ENCODE measurements around the gene ATP6V0D1.

The ATP6V0D1 gene

DNA sequence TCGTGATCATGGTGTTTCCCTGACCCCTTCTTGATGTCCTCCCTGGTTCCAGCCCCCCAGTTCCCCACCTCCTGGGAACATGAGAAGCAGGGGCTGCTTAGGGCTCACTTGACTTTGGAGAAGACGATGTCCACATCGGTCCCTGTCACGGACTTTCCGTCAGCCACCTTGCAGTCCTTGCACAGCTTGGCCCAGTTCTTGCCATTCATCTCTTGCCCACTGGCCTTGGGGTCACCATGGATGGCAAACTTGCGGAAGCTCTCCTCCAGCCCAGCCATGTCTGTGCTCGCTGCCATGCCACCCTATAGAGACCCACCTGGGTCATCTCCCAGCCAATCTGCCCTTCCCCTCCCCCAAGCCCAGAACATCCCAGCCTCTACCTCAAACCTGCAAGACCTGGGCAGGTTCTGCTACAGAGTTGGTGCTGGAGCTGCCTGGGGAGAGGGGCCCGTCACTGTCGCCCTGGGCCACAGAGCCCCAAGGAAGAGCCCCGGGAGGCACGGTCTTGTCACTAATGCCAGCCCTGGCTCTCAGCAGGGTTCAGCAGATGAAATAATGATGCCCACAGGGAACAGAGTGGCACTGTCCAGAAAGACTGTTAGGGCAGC lies 90.0 kb downstream of the ATP6V0D1 start:
- DNase-seq, result no peak

GRCh38 chr16:67389911-67390815 lies 90.8 kb downstream of the ATP6V0D1 start:
- no peak for DNase-seq

DNA sequence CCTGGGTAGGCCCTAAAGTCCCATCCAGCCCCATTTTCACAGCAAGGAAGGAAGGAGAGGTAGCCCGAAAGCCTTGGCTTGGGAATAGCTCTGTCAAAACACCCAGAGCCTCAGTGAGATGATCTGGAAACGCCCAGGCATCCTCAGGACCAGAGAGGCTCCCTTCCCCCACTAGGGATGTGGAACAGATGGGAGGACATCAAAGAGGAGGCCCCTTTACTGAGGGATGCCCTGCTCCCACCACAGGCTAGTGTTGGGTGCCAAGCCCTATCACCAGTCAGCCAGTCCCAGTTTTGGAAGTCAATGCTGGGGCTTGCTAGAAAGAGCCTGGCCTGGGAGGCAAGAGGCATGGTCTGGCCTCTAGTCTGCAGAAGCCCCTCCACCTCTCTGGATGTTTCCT lies 92.4 kb downstream of the ATP6V0D1 start:
- no peak for DNase-seq

DNA sequence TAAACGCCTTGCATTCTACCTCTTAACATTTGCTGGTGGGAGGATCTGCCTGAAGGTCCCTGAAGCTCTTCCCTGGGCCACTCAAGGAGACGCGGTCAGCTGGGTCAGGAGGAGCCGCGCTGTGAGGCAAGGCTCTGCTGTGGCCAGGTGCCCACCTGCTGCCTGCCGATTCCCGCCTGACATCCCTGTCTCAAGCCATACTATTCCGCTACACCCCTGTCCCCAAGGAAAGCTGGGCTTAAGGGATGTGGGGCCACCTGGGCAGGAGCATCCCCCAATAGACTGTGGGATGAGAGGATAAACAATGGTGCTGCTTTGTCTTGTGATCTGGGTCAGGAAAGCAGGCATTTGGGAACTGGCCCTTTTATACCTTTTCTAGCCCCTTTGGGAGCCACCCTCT lies 92.8 kb downstream of the ATP6V0D1 start:
- no peak for DNase-seq

Data from NCI-H1417 (cell line).